H1 (cell line): Measurements from ENCODE around the gene IL27RA.

ENCODE experiments used
- CBX8 ChIP-seq: fragments of 300-800, 300-1000 bp; sonication (generic); IDR thresholded peaks from 2 replicates; pipeline ENCODE4 v1.7.1; 2016; ENCODE audit warnings: low read depth, low read length, borderline replicate concordance
- CHD2 ChIP-seq: IDR thresholded peaks from 2 replicates; pipeline ENCODE4 v1.6.1; 2012; ENCODE audit warnings: low read length, improper control_type of control experiment
- CTCF ChIP-seq, 3 experiments: IDR thresholded peaks; 1 replicate in 2 of 3; 2 replicates in 1 of 3; pipeline versions ENCODE4 v1.5.1 to v1.6.1; 2011; ENCODE audit warnings: low read length in 3 of 3, mild to moderate bottlenecking in 3 of 3, inconsistent platforms in 2 of 3, low read depth in 1 of 3, moderate library complexity in 1 of 3; ENCODE audit not compliant: insufficient read depth in 1 of 3; ENCODE audit errors: control extremely low read depth in 1 of 3
- MAFK ChIP-seq: IDR thresholded peaks from 2 replicates; pipeline ENCODE4 v1.6.1; 2012; ENCODE audit warnings: low read depth, mild to moderate bottlenecking, improper control_type of control experiment, low read length
- NRF1 ChIP-seq: IDR thresholded peaks from 2 replicates; pipeline ENCODE4 v1.6.1; 2011; ENCODE audit warnings: mild to moderate bottlenecking, low read depth, low read length, improper control_type of control experiment
- POLR2A ChIP-seq, 2 experiments: IDR thresholded peaks; 1 replicate in 1 of 2; 2 replicates in 1 of 2; pipeline ENCODE4 v1.6.1; 2011; ENCODE audit warnings: low read depth in 2 of 2, low read length in 2 of 2, mild to moderate bottlenecking in 2 of 2; ENCODE audit errors: control extremely low read depth in 1 of 2
- POLR2AphosphoS5 ChIP-seq: IDR thresholded peaks from 2 replicates; pipeline ENCODE4 v1.6.1; 2011; ENCODE audit warnings: low read depth, low read length
- RFX5 ChIP-seq: IDR thresholded peaks from 2 replicates; pipeline ENCODE4 v1.6.1; 2011; ENCODE audit warnings: low read depth, low read length, improper control_type of control experiment, borderline replicate concordance
- SIN3A ChIP-seq, 2 experiments: IDR thresholded peaks in 1 of 2; conservative IDR thresholded peaks in 1 of 2; 2 replicates each; pipeline ENCODE4 v1.6.1; 2011 to 2012; ENCODE audit warnings: low read length in 2 of 2, improper control_type of control experiment in 1 of 2, low read depth in 1 of 2, mild to moderate bottlenecking in 1 of 2
- SRF ChIP-seq: IDR thresholded peaks from 2 replicates; pipeline ENCODE4 v1.6.1; 2011; ENCODE audit warnings: mild to moderate bottlenecking, low read depth, low read length, moderate library complexity
- TEAD4 ChIP-seq: IDR thresholded peaks from 2 replicates; pipeline ENCODE4 v1.6.1; 2012; ENCODE audit warnings: low read depth, low read length, inconsistent platforms, mixed read lengths
- USF2 ChIP-seq: IDR thresholded peaks from 2 replicates; pipeline ENCODE4 v1.6.1; 2011; ENCODE audit warnings: low read length, improper control_type of control experiment
- YY1 ChIP-seq: IDR thresholded peaks from 2 replicates; pipeline ENCODE4 v1.6.1; 2011; ENCODE audit warnings: low read depth, mild to moderate bottlenecking, low read length
- ZNF274 ChIP-seq: IDR thresholded peaks from 2 replicates; pipeline ENCODE4 v1.7.0; 2012; ENCODE audit warnings: low read length, borderline replicate concordance; ENCODE audit errors: extremely low read depth

- TF ChIP-seq SIN3A (conservative IDR thresholded peaks at IDR 0.05 in 1 of 2, IDR thresholded peaks at IDR 0.05 in 1 of 2; ENCODE audit: low read depth in 1 of 2, low read length in 2 of 2) (no peak), CTCF (IDR thresholded peaks at IDR 0.05; ENCODE audit: control extremely low read depth in 1 of 3, insufficient read depth in 1 of 3, low read depth in 1 of 3, low read length in 3 of 3) (peak; percentile 76 to 82 (median 78)), CBX8 (no peak), ZNF274 (no peak), CHD2 (no peak), SRF (no peak), POLR2A (IDR thresholded peaks at IDR 0.05; ENCODE audit: control extremely low read depth in 1 of 2, low read depth in 2 of 2, low read length in 2 of 2) (no peak), RFX5 (no peak), YY1 (no peak), MAFK (no peak), TEAD4 (no peak), POLR2AphosphoS5 (no peak), NRF1 (no peak), USF2 (no peak)
These were observed at the start of gene IL27RA for GRCh38 chr19:14031719-14032480.
